ENCODE measurements around the gene TAS2R20. TPM values are rescaled to one million over a fixed set of nuclear protein-coding genes. Genes with fewer than 3 reads are reported as not detected.

The TAS2R20 gene
- total RNA-seq, 1 experiment from 2014 or later = 1.3 TPM

GRCh38 chr12:11022520-11022919 is 24.4 kb upstream of the TAS2R20 start, which contains the start of gene TAS2R19:
TSS of gene TAS2R19 (minus strand) at chr12:11022620. CDS start at chr12:11022571, 49 bp downstream.
- WGBS (ENCODE audit: extremely low coverage, insufficient read length, low lambda C conversion rate) = no CpG with 5 or more reads among the region's 1 CpG
- Histone ChIP-seq H3K56ac (ENCODE audit: insufficient read length, low read depth, low read length) (no peak within 1 kb of the TSS), H3K4me2 (ENCODE audit: insufficient read depth, insufficient read length, low read length) (no peak within 1 kb of the TSS), H2BK12ac (ENCODE audit: insufficient read length, low read depth, low read length) (no peak within 1 kb of the TSS), H3K27ac (ENCODE audit: insufficient read length, low read depth, low read length) (no peak within 1 kb of the TSS), H4K20me1 (ENCODE audit: control insufficient read depth, insufficient read depth, insufficient read length) (no peaks in the 10 kb centered on the region), H3K79me1 (ENCODE audit: insufficient read depth, low read depth, low read length, poor library complexity, severe bottlenecking) (no peaks in the 10 kb centered on the region), H3K4ac (ENCODE audit: low read depth, low read length) (no peak within 1 kb of the TSS), H3K14ac (ENCODE audit: insufficient read depth, low read length) (no peak within 1 kb of the TSS), H3K18ac (ENCODE audit: insufficient read length, low read depth, low read length) (no peak within 1 kb of the TSS), H3K23ac (ENCODE audit: insufficient read length, low read depth, low read length) (no peak within 1 kb of the TSS), H3K4me1 (ENCODE audit: insufficient read depth, low read length) (no peaks in the 10 kb centered on the region), H3K9me3 (ENCODE audit: control insufficient read depth, low read depth, low read length) (no peaks in the 10 kb centered on the region), H2AFZ (ENCODE audit: low read length) (no peak within 1 kb of the TSS), H2AK5ac (ENCODE audit: insufficient read length, low read length) (no peak within 1 kb of the TSS), H4K8ac (replicated peaks; ENCODE audit: insufficient read length, low read depth, low read length) (no peak within 1 kb of the TSS), H3K79me2 (ENCODE audit: insufficient read depth, low read length) (no peaks in the 10 kb centered on the region), H2BK120ac (ENCODE audit: low read depth, low read length, poor library complexity, severe bottlenecking) (no peak within 1 kb of the TSS), H2BK20ac (ENCODE audit: low read depth, low read length, poor library complexity, severe bottlenecking) (no peak within 1 kb of the TSS), H3K27me3 (ENCODE audit: insufficient read depth, low read length) (no peaks in the 10 kb centered on the region), H2BK15ac (ENCODE audit: low read depth, low read length) (no peak within 1 kb of the TSS), H4K91ac (ENCODE audit: insufficient read length, low read depth, low read length) (no peak within 1 kb of the TSS), H2BK5ac (ENCODE audit: insufficient read length, low read length) (no peak within 1 kb of the TSS), H3K9ac (ENCODE audit: extremely low read depth, insufficient read length, low read length) (no peak within 1 kb of the TSS), H3K23me2 (ENCODE audit: insufficient read length, low read depth, low read length, poor library complexity, severe bottlenecking) (no peaks in the 10 kb centered on the region), H4K5ac (ENCODE audit: insufficient read length, low read depth, low read length) (no peak within 1 kb of the TSS), H3T11ph (ENCODE audit: low read length) (no peak within 1 kb of the TSS)
- H3K36me3 Mint-ChIP-seq (ENCODE audit: insufficient read depth in 1 of 3, low read depth in 3 of 3) = peaks cover 10 to 12% (median 10%) of the 10 kb centered on the region in 3 experiments
- H3K4me1 Mint-ChIP-seq = no peaks in the 10 kb centered on the region
- DNase-seq = no peak
- H3K27ac Mint-ChIP-seq = no peak within 1 kb of the TSS
- H3K27me3 Mint-ChIP-seq (ENCODE audit: low read depth) = no peaks in the 10 kb centered on the region
- peaks cover 0 to 4% of the 10 kb centered on the region in 2 experiments; a peak in 2 of 5 replicates for H3K9me3 Mint-ChIP-seq
- TF ChIP-seq, protein P1, sequence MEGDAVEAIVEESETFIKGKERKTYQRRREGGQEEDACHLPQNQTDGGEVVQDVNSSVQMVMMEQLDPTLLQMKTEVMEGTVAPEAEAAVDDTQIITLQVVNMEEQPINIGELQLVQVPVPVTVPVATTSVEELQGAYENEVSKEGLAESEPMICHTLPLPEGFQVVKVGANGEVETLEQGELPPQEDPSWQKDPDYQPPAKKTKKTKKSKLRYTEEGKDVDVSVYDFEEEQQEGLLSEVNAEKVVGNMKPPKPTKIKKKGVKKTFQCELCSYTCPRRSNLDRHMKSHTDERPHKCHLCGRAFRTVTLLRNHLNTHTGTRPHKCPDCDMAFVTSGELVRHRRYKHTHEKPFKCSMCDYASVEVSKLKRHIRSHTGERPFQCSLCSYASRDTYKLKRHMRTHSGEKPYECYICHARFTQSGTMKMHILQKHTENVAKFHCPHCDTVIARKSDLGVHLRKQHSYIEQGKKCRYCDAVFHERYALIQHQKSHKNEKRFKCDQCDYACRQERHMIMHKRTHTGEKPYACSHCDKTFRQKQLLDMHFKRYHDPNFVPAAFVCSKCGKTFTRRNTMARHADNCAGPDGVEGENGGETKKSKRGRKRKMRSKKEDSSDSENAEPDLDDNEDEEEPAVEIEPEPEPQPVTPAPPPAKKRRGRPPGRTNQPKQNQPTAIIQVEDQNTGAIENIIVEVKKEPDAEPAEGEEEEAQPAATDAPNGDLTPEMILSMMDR (conservative IDR thresholded peaks at IDR 0.05) = no peak
- no peak within 1 kb of the TSS for H3K4me3 Mint-ChIP-seq
